Hepatocyte (in vitro differentiated cells): ENCODE results near the gene DAB1.

Source experiments
- EZH2 ChIP-seq: fragments of 200-600 bp; sonication (generic); IDR thresholded peaks from 2 replicates; pipeline ENCODE4 v1.6.1; 2016; ENCODE audit warnings: antibody characterized with exemption, mild to moderate bottlenecking, borderline replicate concordance
- TF ChIP-seq, protein P1 (sequence below): fragments of 200-600 bp; sonication (generic); IDR thresholded peaks from 2 replicates; pipeline ENCODE4 v1.5.1; 2016; ENCODE audit warnings: antibody characterized with exemption, mild to moderate bottlenecking; ENCODE audit not compliant: poor library complexity

DNA sequence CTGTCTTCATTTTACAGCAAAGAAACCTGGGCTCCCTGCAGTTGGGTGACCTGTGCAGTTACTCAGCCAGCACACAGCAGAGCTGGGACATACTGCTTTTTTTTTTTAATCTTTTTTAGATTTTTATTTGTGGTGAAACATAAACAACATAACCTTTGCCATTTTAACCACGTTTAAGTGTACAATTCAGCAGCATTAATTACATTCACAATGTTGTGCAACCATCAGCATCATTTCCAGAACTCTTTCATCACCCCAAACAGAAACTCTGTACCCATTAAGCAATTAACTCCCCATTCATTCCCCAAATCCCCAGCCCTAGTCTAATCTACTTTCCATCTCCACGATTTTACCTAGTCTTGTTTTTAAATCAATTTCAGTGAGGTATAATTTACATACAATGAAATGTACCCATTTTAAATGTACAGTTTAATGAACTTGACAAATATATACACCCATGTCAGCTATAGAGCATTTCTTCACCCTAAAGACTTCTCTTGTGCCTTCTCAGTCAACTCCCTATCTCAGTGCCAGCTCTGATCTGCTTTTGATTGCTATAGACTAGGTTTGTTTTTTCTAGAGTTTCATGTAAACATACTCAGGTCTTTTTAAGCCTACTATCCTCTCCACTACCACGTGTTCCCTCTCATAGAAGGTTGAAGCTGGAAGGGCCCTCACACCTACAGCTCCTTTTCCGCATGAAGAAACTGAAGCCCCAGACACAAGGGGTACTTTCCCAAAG, 420.3 kb downstream of the DAB1 start:
- TF ChIP-seq EZH2, result no peak
- TF ChIP-seq, protein P1, sequence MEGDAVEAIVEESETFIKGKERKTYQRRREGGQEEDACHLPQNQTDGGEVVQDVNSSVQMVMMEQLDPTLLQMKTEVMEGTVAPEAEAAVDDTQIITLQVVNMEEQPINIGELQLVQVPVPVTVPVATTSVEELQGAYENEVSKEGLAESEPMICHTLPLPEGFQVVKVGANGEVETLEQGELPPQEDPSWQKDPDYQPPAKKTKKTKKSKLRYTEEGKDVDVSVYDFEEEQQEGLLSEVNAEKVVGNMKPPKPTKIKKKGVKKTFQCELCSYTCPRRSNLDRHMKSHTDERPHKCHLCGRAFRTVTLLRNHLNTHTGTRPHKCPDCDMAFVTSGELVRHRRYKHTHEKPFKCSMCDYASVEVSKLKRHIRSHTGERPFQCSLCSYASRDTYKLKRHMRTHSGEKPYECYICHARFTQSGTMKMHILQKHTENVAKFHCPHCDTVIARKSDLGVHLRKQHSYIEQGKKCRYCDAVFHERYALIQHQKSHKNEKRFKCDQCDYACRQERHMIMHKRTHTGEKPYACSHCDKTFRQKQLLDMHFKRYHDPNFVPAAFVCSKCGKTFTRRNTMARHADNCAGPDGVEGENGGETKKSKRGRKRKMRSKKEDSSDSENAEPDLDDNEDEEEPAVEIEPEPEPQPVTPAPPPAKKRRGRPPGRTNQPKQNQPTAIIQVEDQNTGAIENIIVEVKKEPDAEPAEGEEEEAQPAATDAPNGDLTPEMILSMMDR, result no peak
